ENCODE data around the gene D2HGDH.

DNA sequence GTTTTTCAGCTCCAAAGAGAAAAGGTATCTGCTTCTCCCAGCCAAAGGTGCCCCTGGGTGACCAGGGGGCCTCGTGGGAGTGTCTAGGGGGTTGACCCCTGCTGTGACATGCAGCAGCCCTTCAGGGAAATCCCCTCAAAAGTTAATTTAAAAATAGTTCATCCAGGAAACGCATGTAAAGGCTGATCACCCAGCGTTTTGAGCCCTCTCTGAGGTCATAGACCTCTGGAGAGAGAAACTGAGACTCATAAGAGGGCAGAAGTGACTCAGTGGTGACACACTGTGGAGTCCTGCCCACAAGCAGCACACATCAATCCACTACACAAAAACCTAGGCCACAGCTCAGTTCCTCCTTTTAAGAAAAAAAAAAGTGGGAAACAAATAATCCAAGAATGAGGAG, 54.1 kb downstream of the D2HGDH start:
- TF ChIP-seq, protein P1, sequence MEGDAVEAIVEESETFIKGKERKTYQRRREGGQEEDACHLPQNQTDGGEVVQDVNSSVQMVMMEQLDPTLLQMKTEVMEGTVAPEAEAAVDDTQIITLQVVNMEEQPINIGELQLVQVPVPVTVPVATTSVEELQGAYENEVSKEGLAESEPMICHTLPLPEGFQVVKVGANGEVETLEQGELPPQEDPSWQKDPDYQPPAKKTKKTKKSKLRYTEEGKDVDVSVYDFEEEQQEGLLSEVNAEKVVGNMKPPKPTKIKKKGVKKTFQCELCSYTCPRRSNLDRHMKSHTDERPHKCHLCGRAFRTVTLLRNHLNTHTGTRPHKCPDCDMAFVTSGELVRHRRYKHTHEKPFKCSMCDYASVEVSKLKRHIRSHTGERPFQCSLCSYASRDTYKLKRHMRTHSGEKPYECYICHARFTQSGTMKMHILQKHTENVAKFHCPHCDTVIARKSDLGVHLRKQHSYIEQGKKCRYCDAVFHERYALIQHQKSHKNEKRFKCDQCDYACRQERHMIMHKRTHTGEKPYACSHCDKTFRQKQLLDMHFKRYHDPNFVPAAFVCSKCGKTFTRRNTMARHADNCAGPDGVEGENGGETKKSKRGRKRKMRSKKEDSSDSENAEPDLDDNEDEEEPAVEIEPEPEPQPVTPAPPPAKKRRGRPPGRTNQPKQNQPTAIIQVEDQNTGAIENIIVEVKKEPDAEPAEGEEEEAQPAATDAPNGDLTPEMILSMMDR (IDR thresholded peaks at IDR 0.05; ENCODE audit: insufficient read depth, low read depth, low read length), result no peak
- no peak for TF ChIP-seq EZH2 (IDR thresholded peaks at IDR 0.05; ENCODE audit: insufficient read depth, low read length)
